ENCODE data around the gene DEFB108B.
"Not testable (repeated sequence)": the region's sequence is repeated elsewhere in the genome, so short reads cannot be mapped to it uniquely, and the experiment has no call there.

Gene DEFB108B

GRCh38 chr11:71821539-71821938 lies 11.5 kb upstream of the DEFB108B start:
- DNase-seq (ENCODE audit: low spot score): not testable (repeated sequence)

- DNase-seq (ENCODE audit: low spot score): not testable (repeated sequence)
These were observed 3.8 kb upstream of the DEFB108B start for GRCh38 chr11:71829247-71829646.

- DNase-seq (ENCODE audit: low spot score): not testable (repeated sequence)
These were observed 3.3 kb upstream of the DEFB108B start for GRCh38 chr11:71829686-71830085.

- not testable (repeated sequence) for DNase-seq (ENCODE audit: low spot score)
These were observed 9.7 kb downstream of the DEFB108B start for GRCh38 chr11:71842720-71843119.

- not testable (repeated sequence) for DNase-seq (ENCODE audit: low spot score)
These were observed 10.4 kb downstream of the DEFB108B start for GRCh38 chr11:71843355-71843754.

- DNase-seq (ENCODE audit: low spot score): no peak
These were observed 10.9 kb downstream of the DEFB108B start for GRCh38 chr11:71843858-71844257.

- DNase-seq (ENCODE audit: low spot score): not testable (repeated sequence)
These were observed 20.9 kb downstream of the DEFB108B start for GRCh38 chr11:71853895-71854294.

GRCh38 chr11:71855880-71856279 lies 22.9 kb downstream of the DEFB108B start:
- DNase-seq (ENCODE audit: low spot score): not testable (repeated sequence)

GRCh38 chr11:71860835-71861234 lies 27.8 kb downstream of the DEFB108B start:
- not testable (repeated sequence) for DNase-seq (ENCODE audit: low spot score)

GRCh38 chr11:71863978-71864627 lies 31.1 kb downstream of the DEFB108B start:
- not testable (repeated sequence) for DNase-seq (ENCODE audit: low spot score)

GRCh38 chr11:71867209-71867608 lies 34.2 kb downstream of the DEFB108B start:
- DNase-seq (ENCODE audit: low spot score): not testable (repeated sequence)

- not testable (repeated sequence) for DNase-seq (ENCODE audit: low spot score)
These were observed 36.9 kb downstream of the DEFB108B start for GRCh38 chr11:71869931-71870330.

GRCh38 chr11:71870661-71871060 lies 37.7 kb downstream of the DEFB108B start:
- not testable (repeated sequence) for DNase-seq (ENCODE audit: low spot score)

GRCh38 chr11:71876262-71876661 lies 43.3 kb downstream of the DEFB108B start:
- DNase-seq (ENCODE audit: low spot score): not testable (repeated sequence)

- not testable (repeated sequence) for DNase-seq (ENCODE audit: low spot score)
These were observed 45.1 kb downstream of the DEFB108B start, which contains the start of gene DEFB131B for GRCh38 chr11:71878059-71878458. TSS of gene DEFB131B (plus strand) at chr11:71878453. CDS start at chr11:71878453, 0 bp downstream.

- not testable (repeated sequence) for DNase-seq (ENCODE audit: low spot score)
These were observed 52.8 kb downstream of the DEFB108B start for GRCh38 chr11:71885806-71886205.

All from AG08396 (cell line).